Measurements from ENCODE around the gene SDK2.

Gene SDK2

DNA sequence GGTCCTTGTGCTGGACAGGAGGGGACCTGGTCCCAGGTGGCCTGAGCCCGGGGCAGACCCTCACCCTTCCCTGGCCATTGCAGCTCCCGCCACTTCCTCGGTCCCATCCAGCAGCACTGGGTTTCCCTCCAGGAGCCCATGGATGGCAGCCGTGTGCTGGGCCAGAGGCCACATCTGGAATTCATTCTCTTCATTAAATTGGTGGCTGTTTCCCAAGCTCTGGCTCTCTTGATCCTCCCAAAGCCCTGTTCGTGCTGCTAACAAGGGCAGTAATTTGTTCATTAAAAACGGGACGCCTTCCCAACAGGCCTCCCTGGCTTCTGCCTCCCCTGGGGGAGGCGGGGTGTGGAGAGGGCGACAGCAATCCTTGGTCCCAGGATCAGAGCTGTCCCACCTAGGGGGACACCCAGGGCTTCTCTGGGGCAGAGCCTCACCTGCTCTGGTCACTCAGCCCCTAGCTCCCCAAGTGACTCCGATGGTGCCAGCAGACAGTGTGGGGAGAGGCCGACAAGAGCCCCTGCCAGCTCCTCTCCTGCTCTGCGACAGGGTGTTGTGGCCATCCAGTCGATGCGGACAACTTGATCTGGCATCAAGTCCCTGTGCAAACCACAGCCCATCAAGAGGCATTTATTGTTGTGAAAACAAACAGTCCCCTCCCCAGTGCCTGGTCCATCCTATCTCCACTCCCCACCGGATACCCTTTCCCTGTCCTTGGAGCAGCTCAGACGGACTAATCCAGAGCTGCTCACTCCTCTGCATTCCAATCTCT is 44.0 kb downstream of the SDK2 start:
- CTCF ChIA-PET: no interaction called here
- Mint-ChIP-seq H3K9me3 (no peaks in the 10 kb centered on the region), H3K27ac (no peak overlapping the region), H3K4me1 (peaks cover 10% of the 10 kb centered on the region), H3K4me3 (no peak overlapping the region), H3K27me3 (peaks cover 18% of the 10 kb centered on the region), H3K36me3 (peaks cover 16% of the 10 kb centered on the region)
- DNase-seq: no peak

DNA sequence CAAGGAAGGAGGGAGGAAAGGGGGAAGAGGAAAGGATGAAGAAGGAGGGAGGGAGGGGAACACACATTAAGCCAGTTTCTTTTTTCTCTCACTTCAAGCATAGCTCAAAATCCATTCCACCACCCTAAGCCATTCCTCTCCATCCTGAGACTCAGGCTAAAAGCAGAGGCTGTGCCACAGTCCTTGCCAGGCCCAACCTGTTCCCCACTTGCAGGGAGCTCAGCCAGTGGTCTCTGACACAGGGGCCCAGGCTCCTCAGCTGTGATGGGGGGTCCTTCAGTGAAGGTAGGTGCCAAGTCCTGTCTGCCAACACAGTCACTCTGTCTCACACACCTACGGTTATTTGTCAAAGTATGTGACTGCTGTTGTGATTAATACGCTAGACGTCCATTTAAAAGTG is 44.6 kb downstream of the SDK2 start:
- Mint-ChIP-seq H3K4me1 (peaks cover 17% of the 10 kb centered on the region), H3K36me3 (peaks cover 12% of the 10 kb centered on the region), H3K4me3 (no peak overlapping the region), H3K9me3 (no peaks in the 10 kb centered on the region), H3K27ac (no peak overlapping the region), H3K27me3 (peaks cover 12% of the 10 kb centered on the region)
- CTCF ChIA-PET: no interaction called here
- DNase-seq: no peak

DNA sequence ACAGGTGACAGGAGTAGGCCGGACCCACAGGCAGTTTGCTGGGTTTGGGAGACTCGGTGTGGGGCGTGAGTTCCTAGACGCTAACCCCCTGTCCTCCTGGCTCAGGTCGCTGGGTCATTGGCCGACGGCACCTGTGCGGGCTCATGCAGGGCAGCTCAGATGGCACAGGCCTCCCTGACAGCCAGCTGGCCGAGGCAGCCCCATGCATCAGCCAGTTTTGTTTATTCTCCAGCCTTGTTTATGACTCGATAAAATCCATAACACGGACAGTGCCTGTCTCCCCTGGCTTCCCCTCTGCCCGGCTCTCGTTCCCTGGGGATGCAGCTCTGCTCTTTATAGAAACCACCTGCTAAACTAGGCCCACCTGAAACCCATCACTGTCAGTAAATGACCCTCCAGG is 46.0 kb downstream of the SDK2 start:
- no peaks in the 10 kb centered on the region for H3K9me3 Mint-ChIP-seq
- DNase-seq: no peak
- CTCF ChIA-PET: interaction anchor here (0.9 kb wide), 1 partner anchor 40 kb away, joined by 3 read pairs; no protein-coding TSS in a partner anchor
- peaks cover 4% of the 10 kb centered on the region for H3K36me3 Mint-ChIP-seq
- H3K27me3 Mint-ChIP-seq: peaks cover 8% of the 10 kb centered on the region
- H3K4me1 Mint-ChIP-seq: peaks cover 30% of the 10 kb centered on the region
- no peak overlapping the region for H3K4me3 Mint-ChIP-seq
- no peak overlapping the region for H3K27ac Mint-ChIP-seq

DNA sequence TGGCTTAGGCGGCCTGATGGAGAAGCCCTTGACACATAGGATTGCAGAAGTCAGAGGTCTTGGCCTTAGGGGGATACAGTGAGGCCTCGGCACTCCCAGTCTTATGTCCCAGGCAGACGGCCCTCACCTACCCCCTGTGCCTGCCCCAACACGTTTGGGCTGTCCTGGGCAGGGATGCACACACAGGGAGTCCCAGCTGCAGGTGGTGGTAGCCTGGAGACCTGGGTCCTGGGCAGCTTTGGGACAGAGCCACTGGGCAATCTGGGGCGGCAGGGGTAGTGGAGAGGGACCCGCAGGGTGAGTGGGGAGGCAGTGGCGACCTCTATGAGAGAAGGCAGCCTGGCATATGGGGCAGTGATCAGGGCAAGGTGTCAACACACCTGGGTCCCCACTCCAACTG is 48.3 kb downstream of the SDK2 start:
- Mint-ChIP-seq H3K27ac (no peak overlapping the region), H3K27me3 (peaks cover 5% of the 10 kb centered on the region), H3K4me1 (peaks cover 53% of the 10 kb centered on the region), H3K4me3 (no peak overlapping the region), H3K9me3 (no peaks in the 10 kb centered on the region), H3K36me3 (peaks cover 9% of the 10 kb centered on the region)
- CTCF ChIA-PET: interaction anchor here (1.0 kb wide), 1 partner anchor 10 kb away, joined by 3 read pairs; no protein-coding TSS in a partner anchor
- no peak for DNase-seq

DNA sequence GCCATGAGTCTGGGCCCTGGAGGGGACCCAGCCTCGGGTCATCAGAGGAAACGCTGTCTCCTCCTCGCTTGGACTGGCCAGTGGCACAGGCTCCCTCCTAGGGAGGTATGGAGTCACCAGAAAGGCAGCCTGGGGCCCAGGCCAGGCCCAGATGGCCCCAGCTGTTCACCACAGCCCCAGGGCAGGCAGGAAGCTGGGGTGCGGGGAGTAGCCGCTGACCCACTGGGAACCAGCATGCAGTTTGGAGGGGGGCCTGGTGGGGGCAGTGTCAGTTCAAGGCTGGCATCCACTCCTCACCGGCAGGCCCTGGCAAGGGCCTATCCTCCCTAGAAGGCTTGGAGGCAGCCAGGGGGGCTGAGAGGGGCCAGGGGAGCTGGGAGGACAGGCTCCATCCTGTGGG is 48.8 kb downstream of the SDK2 start:
- peaks cover 9% of the 10 kb centered on the region for H3K36me3 Mint-ChIP-seq
- peaks cover 56% of the 10 kb centered on the region for H3K4me1 Mint-ChIP-seq
- H3K9me3 Mint-ChIP-seq: no peaks in the 10 kb centered on the region
- H3K4me3 Mint-ChIP-seq: no peak overlapping the region
- no peak overlapping the region for H3K27ac Mint-ChIP-seq
- DNase-seq: peak; percentile 50
- CTCF ChIA-PET: interaction anchor here (1.0 kb wide), 1 partner anchor 10 kb away, joined by 3 read pairs; no protein-coding TSS in a partner anchor
- H3K27me3 Mint-ChIP-seq: peaks cover 5% of the 10 kb centered on the region

DNA sequence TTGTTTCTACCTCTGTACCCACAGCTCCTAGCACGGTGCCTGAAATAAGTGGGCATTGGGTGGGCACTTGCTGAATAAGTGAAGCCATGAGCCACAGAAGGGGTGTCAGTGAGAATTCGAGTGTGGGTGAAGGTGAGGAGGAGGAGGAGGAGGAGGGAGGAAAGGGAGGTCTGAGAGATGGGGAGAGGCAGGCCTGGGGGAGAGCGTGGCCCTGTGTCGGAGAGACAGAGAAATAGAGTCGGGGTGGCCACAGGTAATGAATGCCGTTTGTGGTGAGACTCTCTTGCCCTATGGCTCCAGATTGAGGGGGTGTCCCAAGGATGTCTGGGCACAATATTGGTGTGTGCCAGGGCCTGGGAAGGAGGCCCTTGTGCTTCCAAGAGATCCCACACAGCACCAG is 49.2 kb downstream of the SDK2 start:
- Mint-ChIP-seq H3K4me3 (no peak overlapping the region), H3K27me3 (peaks cover 5% of the 10 kb centered on the region), H3K9me3 (no peaks in the 10 kb centered on the region), H3K36me3 (peaks cover 9% of the 10 kb centered on the region), H3K27ac (peak overlapping the region; percentile 60), H3K4me1 (peaks cover 60% of the 10 kb centered on the region)
- DNase-seq: no peak
- CTCF ChIA-PET: no interaction called here

DNA sequence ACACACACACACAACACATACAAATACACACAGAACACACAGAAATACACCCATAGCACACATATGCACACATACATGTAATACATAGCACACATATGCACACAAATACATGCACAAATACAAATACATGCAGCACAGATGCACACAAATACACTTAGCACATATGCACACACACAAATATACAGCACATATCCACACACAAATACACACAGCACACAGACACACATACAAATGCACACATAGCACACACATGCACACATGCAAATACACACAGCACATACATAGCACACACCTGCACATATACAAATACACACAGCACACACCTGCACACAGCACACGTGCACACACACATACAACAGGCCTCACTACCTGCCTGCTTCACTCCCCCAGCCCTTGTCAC is 49.6 kb downstream of the SDK2 start:
- Mint-ChIP-seq H3K9me3 (no peaks in the 10 kb centered on the region), H3K4me3 (no peak overlapping the region), H3K27ac (peak overlapping the region; percentile 60), H3K36me3 (peaks cover 11% of the 10 kb centered on the region), H3K4me1 (peaks cover 65% of the 10 kb centered on the region), H3K27me3 (peaks cover 5% of the 10 kb centered on the region)
- DNase-seq: no peak
- CTCF ChIA-PET: no interaction called here

DNA sequence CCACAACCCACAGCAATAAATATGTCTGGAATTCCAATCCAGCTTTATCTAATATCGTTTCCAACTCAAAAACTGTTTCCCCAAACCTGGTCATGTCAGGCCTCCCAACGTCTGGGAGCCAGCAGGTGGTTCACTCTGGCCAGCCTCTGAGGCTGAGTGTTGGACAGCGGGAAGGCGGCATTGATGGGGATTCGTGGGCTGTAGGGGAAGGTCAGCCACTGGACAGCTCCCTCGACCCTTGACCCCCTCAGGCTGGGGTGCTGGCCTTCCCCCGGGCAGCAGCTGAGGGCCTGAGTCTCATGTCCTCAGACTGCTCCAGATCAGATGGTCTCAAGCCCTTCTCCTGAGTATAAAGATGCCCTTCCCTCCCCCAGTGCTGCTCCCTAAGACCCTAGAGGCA is 50.2 kb downstream of the SDK2 start:
- Mint-ChIP-seq H3K9me3 (no peaks in the 10 kb centered on the region), H3K36me3 (peaks cover 13% of the 10 kb centered on the region), H3K4me3 (no peak overlapping the region), H3K4me1 (peaks cover 71% of the 10 kb centered on the region), H3K27ac (peak overlapping the region; percentile 97), H3K27me3 (peaks cover 6% of the 10 kb centered on the region)
- CTCF ChIA-PET: no interaction called here
- DNase-seq: no peak

DNA sequence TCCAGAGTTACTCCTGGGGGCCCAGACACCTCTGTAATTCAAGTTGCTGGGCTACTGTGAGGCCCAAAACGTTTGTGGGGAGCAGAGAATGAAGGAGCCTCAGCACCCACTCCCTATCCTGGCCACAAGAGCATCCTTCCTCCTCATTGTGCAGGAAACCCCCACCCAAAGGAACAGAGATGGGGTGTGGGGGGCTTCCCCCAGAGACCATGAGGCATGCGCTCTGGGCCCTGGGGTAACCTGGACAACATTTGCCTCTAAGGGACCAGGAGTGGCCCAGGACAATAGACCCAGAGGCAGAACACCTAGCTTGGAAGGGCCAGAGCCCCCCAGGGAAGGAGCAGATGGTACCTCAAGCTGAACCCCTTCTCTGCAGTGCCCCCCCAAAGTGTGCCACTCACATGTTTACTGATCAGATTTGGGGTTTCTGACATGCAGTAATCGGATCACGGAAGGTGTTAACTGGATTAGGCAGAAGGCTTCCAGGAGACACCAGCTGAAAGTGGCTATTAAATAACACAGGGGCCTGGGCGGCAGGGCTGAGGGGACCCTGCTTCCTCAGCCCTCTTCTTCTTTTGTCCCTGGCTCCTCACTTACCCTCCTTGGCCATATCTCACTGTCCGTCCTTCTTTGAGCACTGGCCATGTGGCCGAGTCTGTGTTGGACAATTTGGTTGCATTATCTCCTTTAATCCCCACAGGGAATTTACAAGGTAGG is 50.8 kb downstream of the SDK2 start:
- Mint-ChIP-seq H3K4me1 (peaks cover 77% of the 10 kb centered on the region), H3K4me3 (no peak overlapping the region), H3K27me3 (peaks cover 3% of the 10 kb centered on the region), H3K36me3 (peaks cover 12% of the 10 kb centered on the region), H3K9me3 (no peaks in the 10 kb centered on the region), H3K27ac (peak overlapping the region; percentile 97)
- DNase-seq: no peak
- CTCF ChIA-PET: interaction anchor here (1.4 kb wide), 1 partner anchor 53 kb away, joined by 3 read pairs; no protein-coding TSS in a partner anchor

DNA sequence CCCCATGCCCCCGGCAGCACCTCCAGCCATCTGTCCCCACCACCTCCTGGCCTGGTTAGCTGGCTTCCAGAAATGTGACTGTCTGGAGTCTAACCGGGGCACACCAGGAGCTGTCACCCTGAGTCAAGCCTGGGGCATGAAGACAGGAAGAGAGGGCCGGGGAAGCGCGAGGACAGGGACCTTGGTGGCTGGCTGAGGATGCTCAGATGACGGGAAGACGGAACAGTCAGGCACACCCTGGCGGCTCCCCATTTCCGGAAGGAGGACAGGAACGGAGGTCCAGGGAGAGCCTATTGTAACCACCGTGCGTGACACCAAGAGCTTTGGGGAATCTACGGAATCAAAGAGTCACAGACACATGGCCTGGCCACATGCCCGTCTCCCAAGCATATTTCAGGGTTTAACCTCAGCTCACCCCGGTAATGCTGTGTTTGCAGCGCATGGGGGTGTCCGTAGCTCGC is 51.7 kb downstream of the SDK2 start:
- DNase-seq: peak; percentile 40
- peaks cover 3% of the 10 kb centered on the region for H3K27me3 Mint-ChIP-seq
- CTCF ChIA-PET: interaction anchor here (1.4 kb wide), 1 partner anchor 54 kb away, joined by 3 read pairs; no protein-coding TSS in a partner anchor
- H3K4me3 Mint-ChIP-seq: peak overlapping the region; percentile 58
- H3K36me3 Mint-ChIP-seq: peaks cover 14% of the 10 kb centered on the region
- H3K4me1 Mint-ChIP-seq: peaks cover 82% of the 10 kb centered on the region
- no peaks in the 10 kb centered on the region for H3K9me3 Mint-ChIP-seq
- H3K27ac Mint-ChIP-seq: peak overlapping the region; percentile 97

DNA sequence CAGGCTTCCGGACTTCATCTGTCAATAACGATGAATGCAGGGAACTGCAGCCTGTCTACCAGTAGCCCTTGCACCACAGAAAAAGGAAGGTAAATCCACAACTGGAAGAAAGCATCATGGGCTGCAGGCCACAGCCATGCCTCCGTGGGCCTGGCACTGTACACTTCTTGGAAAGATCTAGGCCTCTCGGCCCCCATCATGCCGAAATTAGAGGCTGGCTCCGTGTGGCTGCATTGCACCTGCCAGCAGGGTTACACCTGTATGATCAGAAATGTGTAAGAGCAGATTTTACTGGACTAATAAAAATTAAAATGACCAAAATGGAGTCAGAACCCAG is 52.2 kb downstream of the SDK2 start:
- no peak for DNase-seq
- peak overlapping the region; percentile 58 for H3K4me3 Mint-ChIP-seq
- H3K4me1 Mint-ChIP-seq: peaks cover 85% of the 10 kb centered on the region
- H3K27me3 Mint-ChIP-seq: peaks cover 3% of the 10 kb centered on the region
- H3K36me3 Mint-ChIP-seq: peaks cover 14% of the 10 kb centered on the region
- peak overlapping the region; percentile 97 for H3K27ac Mint-ChIP-seq
- CTCF ChIA-PET: interaction anchor here (1.3 to 1.4 kb wide), 2 partner anchors 25 to 55 kb away, joined by 3 read pairs; no protein-coding TSS in a partner anchor
- H3K9me3 Mint-ChIP-seq: no peaks in the 10 kb centered on the region

DNA sequence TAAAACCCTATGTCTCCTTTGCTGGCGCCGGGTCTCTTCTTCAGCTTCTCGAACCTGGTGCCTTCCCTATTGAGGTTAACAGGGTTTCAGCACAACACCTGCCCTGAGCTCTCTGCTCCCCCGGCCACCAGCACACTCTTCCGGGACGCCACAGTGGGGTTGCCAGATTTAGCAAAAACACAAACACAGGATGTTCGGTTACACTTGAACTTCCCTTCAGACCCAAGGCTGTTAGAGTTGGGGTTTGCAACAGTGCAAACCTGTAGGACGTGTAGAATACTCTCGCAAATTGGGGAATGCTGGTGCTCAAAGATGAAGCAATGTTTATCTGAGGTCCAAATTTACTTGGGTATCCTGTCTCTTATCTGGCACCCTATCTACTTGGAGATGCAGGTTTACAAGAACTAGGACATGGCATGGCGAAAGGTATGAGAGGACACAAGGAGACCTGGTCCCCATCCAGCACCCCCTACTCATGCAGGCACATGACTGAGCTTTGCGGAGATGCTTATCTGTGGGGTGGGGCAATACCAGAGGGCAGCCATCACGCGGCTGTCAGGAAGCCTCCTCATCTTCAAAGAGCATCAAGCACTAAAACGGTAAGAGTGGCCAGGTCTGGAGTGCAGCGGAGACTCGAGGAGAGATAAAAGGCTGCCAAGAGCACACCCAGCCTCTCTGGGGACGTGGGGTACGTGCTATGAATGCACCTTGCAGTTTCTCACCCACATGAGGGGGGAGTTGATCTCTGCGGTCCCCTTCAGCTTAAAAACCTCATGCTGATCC is 52.8 kb downstream of the SDK2 start:
- H3K36me3 Mint-ChIP-seq: peaks cover 14% of the 10 kb centered on the region
- CTCF ChIA-PET: interaction anchor here (1.3 kb wide), 1 partner anchor 24 kb away, joined by 3 read pairs; no protein-coding TSS in a partner anchor
- peak overlapping the region; percentile 97 for H3K27ac Mint-ChIP-seq
- DNase-seq: peak; percentile 76
- peaks cover 3% of the 10 kb centered on the region for H3K27me3 Mint-ChIP-seq
- peaks cover 84% of the 10 kb centered on the region for H3K4me1 Mint-ChIP-seq
- H3K4me3 Mint-ChIP-seq: peak overlapping the region; percentile 58
- H3K9me3 Mint-ChIP-seq: no peaks in the 10 kb centered on the region

DNA sequence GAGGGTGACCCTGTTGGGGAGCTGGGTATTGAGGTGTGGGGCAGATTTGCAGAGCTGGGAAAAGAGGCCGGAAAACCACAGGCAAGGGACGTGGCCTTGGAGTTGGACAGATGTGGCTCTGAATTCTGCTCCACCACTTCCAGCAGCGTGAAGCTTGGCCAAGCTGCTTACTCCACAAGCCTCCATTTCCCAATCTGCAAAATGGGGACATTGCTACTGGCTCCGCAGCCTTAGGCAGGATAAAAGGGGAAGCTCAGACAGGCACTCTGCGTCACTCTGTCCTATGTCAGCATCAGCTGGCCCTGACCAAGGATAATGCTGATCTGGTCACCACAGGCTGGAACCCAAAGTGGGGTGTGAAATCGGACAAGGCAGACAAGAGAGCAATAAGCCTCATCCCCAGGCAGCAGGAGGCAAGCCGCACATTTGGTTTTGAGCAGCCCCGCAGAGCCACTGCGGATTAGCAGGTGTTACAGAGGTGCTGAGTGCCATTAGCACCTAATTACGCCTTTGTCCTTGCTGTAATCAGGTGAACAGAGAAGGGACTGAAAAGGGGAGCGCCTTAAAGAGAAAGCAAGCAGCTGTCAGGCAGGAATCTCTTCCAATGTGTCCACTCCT is 54.8 kb downstream of the SDK2 start:
- H3K27me3 Mint-ChIP-seq: peaks cover 8% of the 10 kb centered on the region

DNA sequence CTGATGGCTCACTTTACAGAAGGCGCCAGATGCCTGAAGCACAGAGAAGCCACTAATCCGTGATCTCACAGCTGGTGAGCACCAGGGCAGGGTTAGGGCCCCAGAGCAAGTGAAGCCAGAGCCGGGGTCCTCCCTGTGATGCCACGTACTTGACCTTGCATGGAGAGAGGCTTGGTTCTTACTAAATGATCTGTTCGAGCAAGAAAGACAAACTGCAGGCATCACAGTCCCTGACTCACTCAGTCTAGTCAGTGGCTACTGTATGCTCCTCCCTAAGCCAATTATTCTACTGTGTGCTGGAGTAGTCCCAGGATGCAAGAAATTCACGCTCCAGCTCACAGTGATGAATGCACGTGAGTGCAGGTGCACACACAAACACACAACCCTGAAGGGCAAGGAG is 55.4 kb downstream of the SDK2 start:
- no peak for DNase-seq
- Mint-ChIP-seq H3K27me3 (peaks cover 10% of the 10 kb centered on the region), H3K36me3 (peaks cover 14% of the 10 kb centered on the region), H3K9me3 (no peaks in the 10 kb centered on the region), H3K4me1 (peaks cover 74% of the 10 kb centered on the region), H3K27ac (peak overlapping the region; percentile 60), H3K4me3 (no peak overlapping the region)
- CTCF ChIA-PET: no interaction called here

More for the DNA sequence above, 54.8 kb downstream of the SDK2 start:
- H3K27ac Mint-ChIP-seq: peak overlapping the region; percentile 97
- CTCF ChIA-PET: no interaction called here
- DNase-seq: no peak
- peaks cover 14% of the 10 kb centered on the region for H3K36me3 Mint-ChIP-seq
- no peaks in the 10 kb centered on the region for H3K9me3 Mint-ChIP-seq
- no peak overlapping the region for H3K4me3 Mint-ChIP-seq
- H3K4me1 Mint-ChIP-seq: peaks cover 79% of the 10 kb centered on the region

All from activated naive CD4-positive, alpha-beta T cell treated with anti-CD3 and anti-CD28 coated beads, Interleukin-2, amount 10 ng/mL, durations not matched to agents 7 days and 5 days (primary cell).